ENCODE measurements around the gene WNT9B. TPM values are rescaled to one million over a fixed set of nuclear protein-coding genes. Genes with fewer than 3 reads are reported as not detected.

Gene WNT9B
- total RNA-seq, 2 donors from 2014 or later: 0.85 to 1.5 TPM

DNA sequence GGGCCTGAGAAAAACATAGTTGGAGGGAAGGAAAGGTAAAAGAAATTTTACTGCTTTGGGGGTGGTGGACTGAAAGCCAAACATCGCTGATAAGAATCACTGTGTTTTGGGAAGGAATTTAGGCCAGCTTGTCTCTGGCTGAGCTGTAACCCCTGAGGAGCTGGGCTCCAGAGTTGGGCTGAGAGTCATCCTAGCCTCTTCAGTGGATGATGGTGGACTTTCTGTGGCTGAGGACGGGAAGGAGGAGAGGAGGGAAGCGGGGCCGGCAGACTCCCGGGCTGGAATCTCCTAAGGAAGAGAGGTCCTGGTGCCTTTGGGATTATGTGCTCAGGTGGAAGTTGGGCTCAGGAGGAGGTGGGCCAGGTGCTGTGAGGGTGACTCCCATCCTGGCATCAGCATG, 8.6 kb downstream of the WNT9B start:
- no peak for DNase-seq (ENCODE audit: low spot score)
- no peak for TF ChIP-seq POLR2AphosphoS5 (IDR thresholded peaks at IDR 0.05)
- Histone ChIP-seq H3K36me3 (no peaks in the 10 kb centered on the region), H3K9me3 (no peaks in the 10 kb centered on the region), H3K4me1 (replicated peaks) (no peaks in the 10 kb centered on the region), H3K27me3 (replicated peaks; ENCODE audit: insufficient read depth) (no peaks in the 10 kb centered on the region), H3K27ac (no peak overlapping the region), H3K4me3 (no peak overlapping the region)
- 61% methylated on average over 5 of the region's 5 CpGs for WGBS
- intact Hi-C loops (cut with DNase I): no loop called here

DNA sequence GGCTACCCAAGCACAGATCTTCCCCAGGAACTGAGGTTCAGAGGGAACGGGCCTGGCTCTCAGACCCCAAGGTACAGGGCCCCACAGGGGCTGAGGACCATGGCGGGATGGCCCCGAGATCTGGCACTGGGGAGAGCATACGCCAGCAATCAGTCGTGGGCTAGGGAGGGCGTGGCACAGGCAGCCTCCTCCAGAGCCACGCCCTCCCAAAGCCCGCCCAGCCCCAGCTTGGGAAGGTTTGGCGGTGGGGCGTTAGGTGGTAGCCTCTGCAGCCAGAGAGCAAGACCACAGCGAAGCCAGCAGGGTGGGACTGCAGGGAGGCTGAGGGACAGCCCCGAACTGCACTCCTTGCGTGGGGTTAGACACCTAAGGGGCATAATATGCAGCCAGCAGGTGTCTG, 11.6 kb downstream of the WNT9B start:
- no peak for TF ChIP-seq POLR2AphosphoS5 (IDR thresholded peaks at IDR 0.05)
- intact Hi-C loops (cut with DNase I): no loop called here
- no peaks in the 10 kb centered on the region for H3K27me3 ChIP-seq (replicated peaks; ENCODE audit: insufficient read depth)
- no peaks in the 10 kb centered on the region for H3K9me3 ChIP-seq
- 26% methylated on average over 13 of the region's 13 CpGs for WGBS
- H3K36me3 ChIP-seq: no peaks in the 10 kb centered on the region
- H3K27ac ChIP-seq: no peak overlapping the region
- no peak overlapping the region for H3K4me3 ChIP-seq
- no peaks in the 10 kb centered on the region for H3K4me1 ChIP-seq (replicated peaks)
- DNase-seq (ENCODE audit: low spot score): no peak

DNA sequence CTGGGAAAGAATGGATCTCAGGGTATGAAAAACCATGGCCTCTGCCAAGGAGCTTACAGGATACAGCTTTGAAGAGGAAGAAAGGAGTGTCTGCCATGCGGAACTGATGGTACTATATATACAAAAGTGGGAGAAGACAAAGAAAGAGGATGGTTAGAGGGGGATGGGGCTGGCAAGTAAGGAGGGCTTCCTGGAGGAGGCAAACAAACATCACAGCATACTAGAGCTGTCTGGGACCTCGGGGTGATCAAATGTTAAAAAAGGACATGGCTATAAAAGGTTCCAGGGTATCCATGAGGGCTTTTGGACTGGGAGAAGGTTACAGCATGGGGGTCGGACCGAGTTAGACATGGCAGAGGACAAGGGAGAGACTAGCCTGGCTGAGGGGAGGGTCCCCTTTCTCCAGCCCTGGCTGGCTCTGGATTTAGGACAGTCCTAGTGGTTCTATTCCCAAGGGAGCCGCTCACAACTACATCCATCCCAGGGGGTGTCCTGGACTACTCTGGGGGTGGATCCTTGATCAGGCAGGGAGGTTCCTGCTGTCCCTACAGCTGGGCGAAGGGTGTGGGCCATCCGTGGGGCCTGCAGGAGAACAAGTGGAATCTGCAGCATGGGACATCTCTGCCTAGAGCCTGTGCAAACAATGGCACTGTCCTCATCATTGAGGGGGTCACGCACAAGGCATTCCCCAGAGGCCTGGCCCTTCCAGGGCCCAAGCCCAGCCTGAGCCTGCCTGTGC, 12.2 kb downstream of the WNT9B start:
- Histone ChIP-seq H3K9me3 (no peaks in the 10 kb centered on the region), H3K27ac (no peak overlapping the region), H3K4me3 (no peak overlapping the region), H3K4me1 (replicated peaks) (no peaks in the 10 kb centered on the region), H3K27me3 (replicated peaks; ENCODE audit: insufficient read depth) (no peaks in the 10 kb centered on the region), H3K36me3 (no peaks in the 10 kb centered on the region)
- intact Hi-C loops (cut with DNase I): no loop called here
- no peak for DNase-seq (ENCODE audit: low spot score)
- TF ChIP-seq, protein P1, sequence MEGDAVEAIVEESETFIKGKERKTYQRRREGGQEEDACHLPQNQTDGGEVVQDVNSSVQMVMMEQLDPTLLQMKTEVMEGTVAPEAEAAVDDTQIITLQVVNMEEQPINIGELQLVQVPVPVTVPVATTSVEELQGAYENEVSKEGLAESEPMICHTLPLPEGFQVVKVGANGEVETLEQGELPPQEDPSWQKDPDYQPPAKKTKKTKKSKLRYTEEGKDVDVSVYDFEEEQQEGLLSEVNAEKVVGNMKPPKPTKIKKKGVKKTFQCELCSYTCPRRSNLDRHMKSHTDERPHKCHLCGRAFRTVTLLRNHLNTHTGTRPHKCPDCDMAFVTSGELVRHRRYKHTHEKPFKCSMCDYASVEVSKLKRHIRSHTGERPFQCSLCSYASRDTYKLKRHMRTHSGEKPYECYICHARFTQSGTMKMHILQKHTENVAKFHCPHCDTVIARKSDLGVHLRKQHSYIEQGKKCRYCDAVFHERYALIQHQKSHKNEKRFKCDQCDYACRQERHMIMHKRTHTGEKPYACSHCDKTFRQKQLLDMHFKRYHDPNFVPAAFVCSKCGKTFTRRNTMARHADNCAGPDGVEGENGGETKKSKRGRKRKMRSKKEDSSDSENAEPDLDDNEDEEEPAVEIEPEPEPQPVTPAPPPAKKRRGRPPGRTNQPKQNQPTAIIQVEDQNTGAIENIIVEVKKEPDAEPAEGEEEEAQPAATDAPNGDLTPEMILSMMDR (IDR thresholded peaks at IDR 0.05): no peak
- 81% methylated on average over 8 of the region's 8 CpGs for WGBS

DNA sequence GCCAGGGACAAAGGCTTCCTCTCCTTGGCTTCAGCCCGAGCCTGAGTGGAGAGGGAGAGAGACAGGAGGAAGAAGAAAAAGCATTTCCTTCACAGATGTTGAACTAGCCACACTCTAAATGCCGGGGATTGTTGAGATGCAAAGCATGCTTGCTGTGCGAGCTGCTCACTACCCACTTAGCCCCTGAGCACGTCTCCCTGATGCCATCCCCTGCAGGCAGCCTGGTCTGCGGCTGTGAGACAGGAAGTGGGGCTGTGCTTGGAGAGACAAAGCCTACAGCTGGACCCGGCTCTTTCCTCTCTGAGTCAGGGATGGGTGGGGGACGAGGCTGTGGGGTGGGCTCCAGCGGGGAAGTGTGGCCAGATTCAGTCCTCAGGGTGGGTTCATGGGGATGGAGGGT, 13.7 kb downstream of the WNT9B start:
- no peak overlapping the region for H3K27ac ChIP-seq
- H3K4me3 ChIP-seq: no peak overlapping the region
- no peak for DNase-seq (ENCODE audit: low spot score)
- TF ChIP-seq, protein P1 (IDR thresholded peaks at IDR 0.05): no peak
- TF ChIP-seq POLR2AphosphoS5 (IDR thresholded peaks at IDR 0.05) (no peak), POLR2A (IDR thresholded peaks at IDR 0.05) (no peak)
- H3K27me3 ChIP-seq (replicated peaks; ENCODE audit: insufficient read depth): no peaks in the 10 kb centered on the region
- no peaks in the 10 kb centered on the region for H3K36me3 ChIP-seq
- no peaks in the 10 kb centered on the region for H3K9me3 ChIP-seq
- WGBS: 29% methylated on average over 8 of the region's 8 CpGs
- intact Hi-C loops (cut with DNase I): no loop called here
- H3K4me1 ChIP-seq (replicated peaks): no peaks in the 10 kb centered on the region

DNA sequence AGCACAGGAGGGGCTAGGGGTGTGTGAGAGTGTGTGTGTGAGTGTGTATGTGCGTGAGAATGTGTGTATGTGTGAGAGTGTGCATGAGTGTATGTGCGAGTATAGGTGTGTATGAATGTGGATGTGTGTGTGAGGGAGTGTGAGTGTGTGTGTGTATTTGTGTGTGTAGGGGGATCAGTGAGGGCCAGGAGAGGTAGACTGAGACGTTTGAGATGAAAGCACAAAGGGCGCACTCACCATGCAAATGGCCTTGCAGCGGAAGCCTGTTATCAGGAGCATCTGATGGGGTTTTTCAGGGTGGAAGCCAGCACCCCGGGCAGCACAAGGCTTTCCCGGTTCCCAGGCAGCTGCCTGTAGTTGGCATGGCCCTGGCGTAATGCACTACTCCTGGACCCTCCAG, 14.9 kb downstream of the WNT9B start:
- Histone ChIP-seq H3K36me3 (no peaks in the 10 kb centered on the region), H3K4me1 (replicated peaks) (no peaks in the 10 kb centered on the region), H3K27me3 (replicated peaks; ENCODE audit: insufficient read depth) (no peaks in the 10 kb centered on the region), H3K9me3 (no peaks in the 10 kb centered on the region), H3K27ac (no peak overlapping the region), H3K4me3 (no peak overlapping the region)
- TF ChIP-seq, protein P1 (IDR thresholded peaks at IDR 0.05): no peak
- TF ChIP-seq POLR2A (IDR thresholded peaks at IDR 0.05) (no peak), POLR2AphosphoS5 (IDR thresholded peaks at IDR 0.05) (no peak)
- WGBS: 63% methylated on average over 8 of the region's 8 CpGs
- DNase-seq (ENCODE audit: low spot score): no peak
- intact Hi-C loops (cut with DNase I): no loop called here

DNA sequence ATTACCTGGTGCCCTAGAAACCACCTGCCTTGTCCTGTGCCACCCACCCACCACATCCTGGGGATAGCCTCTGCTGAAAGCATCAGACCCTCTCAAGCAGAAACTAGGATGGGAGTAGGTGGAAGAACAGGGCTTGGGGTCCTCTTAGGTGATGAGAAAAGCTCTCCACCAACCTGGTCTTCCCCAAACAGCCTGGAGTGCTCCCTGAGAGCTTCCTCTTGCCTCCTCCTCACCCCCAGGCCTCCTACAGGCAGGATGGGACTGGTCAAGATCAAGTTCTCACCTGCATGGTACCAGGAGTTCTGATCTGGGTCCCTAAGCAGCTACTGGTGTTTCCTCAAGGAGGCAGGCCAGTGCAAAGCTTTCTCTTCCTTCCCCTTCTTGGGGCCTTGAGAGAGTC, 15.4 kb downstream of the WNT9B start:
- intact Hi-C loops (cut with DNase I): no loop called here
- Histone ChIP-seq H3K27ac (no peak overlapping the region), H3K27me3 (replicated peaks; ENCODE audit: insufficient read depth) (no peaks in the 10 kb centered on the region)

More for the DNA sequence above, 15.4 kb downstream of the WNT9B start:
- TF ChIP-seq POLR2A (IDR thresholded peaks at IDR 0.05): no peak
- TF ChIP-seq, protein P1 (IDR thresholded peaks at IDR 0.05): no peak
- no peak for TF ChIP-seq POLR2AphosphoS5 (IDR thresholded peaks at IDR 0.05)
- DNase-seq (ENCODE audit: low spot score): no peak
- Histone ChIP-seq H3K4me3 (no peak overlapping the region), H3K4me1 (replicated peaks) (no peaks in the 10 kb centered on the region), H3K9me3 (no peaks in the 10 kb centered on the region), H3K36me3 (no peaks in the 10 kb centered on the region)

Measured in prostate gland (tissue), 2 donors.